ENCODE results near the gene SALL3. TPM values are rescaled to one million over a fixed set of nuclear protein-coding genes. Genes with fewer than 3 reads are reported as not detected.

The SALL3 gene
- total and polyA plus RNA-seq, 9 donors = 0.13 to 0.15 TPM; not detected in 7

DNA sequence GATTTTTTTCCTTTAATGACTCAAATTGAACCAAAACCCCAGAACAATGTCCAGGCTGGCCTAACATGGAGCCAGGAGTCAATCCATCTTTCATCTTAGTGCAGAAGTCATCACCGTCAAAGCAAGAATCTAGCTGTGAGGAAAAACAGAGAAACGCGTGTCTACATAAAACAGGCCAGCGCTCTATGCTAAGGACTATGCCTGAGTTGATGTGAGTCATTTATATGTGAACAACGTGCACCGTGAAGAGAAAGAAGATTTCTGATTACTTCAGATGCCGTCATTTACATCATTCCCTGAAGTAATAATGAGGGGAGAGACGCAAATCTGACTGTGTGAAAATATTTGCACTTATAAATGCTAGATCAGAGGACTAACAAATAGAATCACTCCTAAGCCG is 34.0 kb upstream of the SALL3 start:
- H3K9me3 ChIP-seq = no peaks in the 10 kb centered on the region
- H3K36me3 ChIP-seq = no peaks in the 10 kb centered on the region
- no peaks in the 10 kb centered on the region for H3K4me1 ChIP-seq (ENCODE audit: insufficient read depth)
- no peak for DNase-seq
- H3K27ac ChIP-seq = no peak overlapping the region
- intact Hi-C loops (cut with DNase I) = loop anchor here in 1 of 4 donors (10.0 kb wide), 1 partner anchor 61 kb away; no protein-coding TSS in a partner anchor
- TF ChIP-seq POLR2A (IDR thresholded peaks at IDR 0.05) (no peak), EP300 (IDR thresholded peaks at IDR 0.05) (no peak)
- TF ChIP-seq, protein P1, sequence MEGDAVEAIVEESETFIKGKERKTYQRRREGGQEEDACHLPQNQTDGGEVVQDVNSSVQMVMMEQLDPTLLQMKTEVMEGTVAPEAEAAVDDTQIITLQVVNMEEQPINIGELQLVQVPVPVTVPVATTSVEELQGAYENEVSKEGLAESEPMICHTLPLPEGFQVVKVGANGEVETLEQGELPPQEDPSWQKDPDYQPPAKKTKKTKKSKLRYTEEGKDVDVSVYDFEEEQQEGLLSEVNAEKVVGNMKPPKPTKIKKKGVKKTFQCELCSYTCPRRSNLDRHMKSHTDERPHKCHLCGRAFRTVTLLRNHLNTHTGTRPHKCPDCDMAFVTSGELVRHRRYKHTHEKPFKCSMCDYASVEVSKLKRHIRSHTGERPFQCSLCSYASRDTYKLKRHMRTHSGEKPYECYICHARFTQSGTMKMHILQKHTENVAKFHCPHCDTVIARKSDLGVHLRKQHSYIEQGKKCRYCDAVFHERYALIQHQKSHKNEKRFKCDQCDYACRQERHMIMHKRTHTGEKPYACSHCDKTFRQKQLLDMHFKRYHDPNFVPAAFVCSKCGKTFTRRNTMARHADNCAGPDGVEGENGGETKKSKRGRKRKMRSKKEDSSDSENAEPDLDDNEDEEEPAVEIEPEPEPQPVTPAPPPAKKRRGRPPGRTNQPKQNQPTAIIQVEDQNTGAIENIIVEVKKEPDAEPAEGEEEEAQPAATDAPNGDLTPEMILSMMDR (IDR thresholded peaks at IDR 0.05) = no peak
- 41 to 71% (median 50%) methylated on average over 9 of the region's 9 CpGs for WGBS, 3 donors
- no peak overlapping the region for H3K4me3 ChIP-seq
- H3K27me3 ChIP-seq = no peaks in the 10 kb centered on the region

DNA sequence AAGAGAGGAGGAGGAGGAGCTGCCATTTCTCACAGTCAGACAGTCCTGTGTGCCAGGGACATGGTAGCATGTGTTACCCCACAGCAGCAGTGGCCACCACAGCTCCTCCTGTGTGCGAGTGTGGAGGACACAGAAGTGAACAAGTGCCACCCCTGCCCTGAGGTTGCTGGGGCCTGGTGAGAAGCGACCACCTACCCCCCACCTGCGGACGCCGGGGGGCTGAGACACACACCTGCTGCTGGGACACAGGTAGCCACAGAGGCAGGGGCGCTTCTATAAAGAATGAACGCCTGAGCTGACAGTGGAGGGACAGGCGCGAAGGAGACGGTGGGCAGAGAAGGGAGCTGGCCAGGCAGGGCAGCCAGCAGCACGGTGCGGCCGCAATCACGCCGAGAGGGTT is 32.3 kb upstream of the SALL3 start:
- 87 to 89% (median 88%) methylated on average over 15 of the region's 15 CpGs for WGBS, 3 donors
- intact Hi-C loops (cut with DNase I) = loop anchor here in 1 of 4 donors (10.0 kb wide), 1 partner anchor 62 kb away; no protein-coding TSS in a partner anchor
- no peaks in the 10 kb centered on the region for H3K4me1 ChIP-seq (ENCODE audit: insufficient read depth)

DNA sequence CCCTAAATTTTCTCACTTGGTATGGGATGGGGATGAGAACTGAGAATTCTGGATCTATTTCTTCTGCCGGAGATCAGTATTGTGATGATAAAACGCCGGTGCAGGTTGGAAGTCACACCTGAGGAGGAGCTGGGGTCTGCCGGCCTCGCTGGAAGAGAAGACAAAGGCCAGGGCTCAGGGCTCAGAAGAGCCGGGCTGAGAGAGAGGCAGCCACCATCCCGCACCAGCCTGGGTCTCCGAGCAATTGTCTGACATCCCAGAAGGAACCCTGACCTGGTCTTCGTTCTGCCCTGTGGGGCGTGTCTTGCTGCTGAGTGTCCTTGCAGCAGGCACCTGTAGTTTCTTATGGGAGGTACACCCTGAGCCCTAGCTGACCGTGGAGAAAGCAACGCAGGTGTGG is 31.4 kb upstream of the SALL3 start:
- DNase-seq = no peak
- TF ChIP-seq POLR2A (IDR thresholded peaks at IDR 0.05) (no peak), EP300 (IDR thresholded peaks at IDR 0.05) (no peak)
- TF ChIP-seq, protein P1 (IDR thresholded peaks at IDR 0.05) = no peak
- Histone ChIP-seq H3K27ac (no peak overlapping the region), H3K9me3 (no peaks in the 10 kb centered on the region), H3K4me3 (no peak overlapping the region), H3K27me3 (no peaks in the 10 kb centered on the region), H3K36me3 (no peaks in the 10 kb centered on the region), H3K4me1 (ENCODE audit: insufficient read depth) (no peaks in the 10 kb centered on the region)
- WGBS, 3 donors = 49 to 50% (median 49%) methylated on average over 12 of the region's 12 CpGs
- intact Hi-C loops (cut with DNase I) = loop anchor here in 1 of 4 donors (10.0 kb wide), 1 partner anchor 63 kb away; no protein-coding TSS in a partner anchor

More for the DNA sequence above, 32.3 kb upstream of the SALL3 start:
- TF ChIP-seq EP300 (IDR thresholded peaks at IDR 0.05) (no peak), POLR2A (IDR thresholded peaks at IDR 0.05) (no peak)
- TF ChIP-seq, protein P1 (IDR thresholded peaks at IDR 0.05) = no peak
- DNase-seq = no peak
- H3K4me3 ChIP-seq = no peak overlapping the region
- no peaks in the 10 kb centered on the region for H3K27me3 ChIP-seq
- H3K27ac ChIP-seq = no peak overlapping the region
- no peaks in the 10 kb centered on the region for H3K36me3 ChIP-seq
- H3K9me3 ChIP-seq = no peaks in the 10 kb centered on the region

DNA sequence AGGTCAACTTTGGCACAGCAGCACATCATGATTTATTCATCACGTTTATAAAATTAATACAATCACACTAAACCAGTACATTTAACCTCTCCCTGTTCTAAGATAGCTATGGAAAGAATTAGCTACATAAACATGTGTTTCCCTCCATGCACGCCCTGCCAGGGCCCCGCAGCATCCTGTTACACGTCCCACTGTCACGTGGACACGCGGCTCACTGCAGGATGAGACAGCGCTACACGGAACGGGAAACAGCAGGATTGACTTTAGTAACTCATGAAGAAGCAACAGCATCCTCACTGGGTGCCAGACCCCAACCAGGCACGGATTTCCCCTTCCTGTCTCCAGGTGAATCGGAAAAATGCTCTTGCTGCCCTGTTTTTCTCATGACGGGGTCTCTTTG is 30.9 kb upstream of the SALL3 start:
- no peak for TF ChIP-seq EP300 (IDR thresholded peaks at IDR 0.05)
- TF ChIP-seq POLR2A (IDR thresholded peaks at IDR 0.05) = no peak
- TF ChIP-seq, protein P1 (IDR thresholded peaks at IDR 0.05) = no peak
- 81 to 88% (median 82%) methylated on average over 13 of the region's 13 CpGs for WGBS, 3 donors
- DNase-seq = no peak
- no peaks in the 10 kb centered on the region for H3K27me3 ChIP-seq
- intact Hi-C loops (cut with DNase I) = loop anchor here in 1 of 4 donors (10.0 kb wide), 1 partner anchor 64 kb away; no protein-coding TSS in a partner anchor
- no peak overlapping the region for H3K4me3 ChIP-seq
- H3K9me3 ChIP-seq = no peaks in the 10 kb centered on the region
- H3K4me1 ChIP-seq (ENCODE audit: insufficient read depth) = no peaks in the 10 kb centered on the region
- H3K27ac ChIP-seq = no peak overlapping the region
- no peaks in the 10 kb centered on the region for H3K36me3 ChIP-seq

All from ovary (tissue), 9 donors.